ENCODE results near the gene PRICKLE2.

The PRICKLE2 gene

DNA sequence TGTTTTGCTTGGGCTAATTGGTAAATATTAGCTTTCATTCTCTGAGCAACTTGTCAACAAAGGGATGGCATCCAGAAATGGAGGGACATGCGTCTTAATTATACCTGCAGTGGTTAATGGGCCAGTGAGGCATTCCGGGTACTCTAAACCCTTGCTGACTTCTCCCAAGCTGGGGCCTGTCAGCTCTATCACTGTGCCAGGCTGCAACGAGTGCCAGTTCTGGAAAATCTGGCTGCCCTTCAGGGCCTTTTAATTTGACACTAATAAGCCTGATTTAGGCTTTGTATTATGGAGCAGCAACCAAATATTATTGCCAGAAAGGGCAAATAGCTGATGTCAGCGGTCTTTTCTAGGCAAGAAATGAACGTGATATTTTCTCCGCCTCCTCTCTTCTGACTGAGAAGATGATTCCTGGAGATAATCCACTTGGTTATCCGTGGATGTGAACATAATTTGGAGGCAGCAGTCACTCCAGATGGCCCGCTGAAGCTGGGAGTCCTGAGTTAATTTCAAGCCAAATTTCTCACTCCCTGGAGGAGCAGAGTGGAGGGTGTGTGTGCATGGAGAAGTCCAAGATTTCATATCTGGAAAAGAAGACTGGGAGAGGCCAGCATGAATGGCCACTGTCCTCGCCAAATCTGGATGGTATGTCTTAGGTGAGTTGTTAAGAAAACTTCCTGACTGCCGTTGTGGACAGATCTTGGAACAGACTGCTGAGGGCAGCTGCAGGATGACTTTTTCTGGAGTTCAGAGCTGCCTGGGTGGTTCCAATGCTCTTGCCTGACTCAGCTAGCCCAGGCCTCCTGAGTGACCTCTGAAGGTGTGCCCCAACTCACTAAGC lies 157.5 kb downstream of the PRICKLE2 start:
- DNase-seq, result no peak

DNA sequence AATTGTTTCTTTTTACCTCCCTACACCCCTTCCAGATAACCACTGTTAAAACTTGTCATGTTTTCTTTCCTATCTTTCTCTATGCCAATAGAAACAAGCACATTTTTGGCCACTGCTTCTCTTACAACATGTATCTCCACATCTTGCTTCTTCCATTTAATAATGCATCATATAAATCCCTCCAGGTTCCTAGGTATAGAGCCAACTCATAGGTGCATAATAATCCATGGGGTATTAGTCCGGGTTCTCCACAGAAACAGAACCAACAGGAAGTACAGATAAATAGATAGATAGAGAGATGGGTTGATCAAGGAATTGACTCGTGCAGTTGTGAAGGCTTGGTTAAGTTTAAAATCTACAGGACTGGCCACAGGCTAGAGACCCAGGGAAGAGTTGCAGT lies 160.5 kb downstream of the PRICKLE2 start:
- DNase-seq, result no peak

DNA sequence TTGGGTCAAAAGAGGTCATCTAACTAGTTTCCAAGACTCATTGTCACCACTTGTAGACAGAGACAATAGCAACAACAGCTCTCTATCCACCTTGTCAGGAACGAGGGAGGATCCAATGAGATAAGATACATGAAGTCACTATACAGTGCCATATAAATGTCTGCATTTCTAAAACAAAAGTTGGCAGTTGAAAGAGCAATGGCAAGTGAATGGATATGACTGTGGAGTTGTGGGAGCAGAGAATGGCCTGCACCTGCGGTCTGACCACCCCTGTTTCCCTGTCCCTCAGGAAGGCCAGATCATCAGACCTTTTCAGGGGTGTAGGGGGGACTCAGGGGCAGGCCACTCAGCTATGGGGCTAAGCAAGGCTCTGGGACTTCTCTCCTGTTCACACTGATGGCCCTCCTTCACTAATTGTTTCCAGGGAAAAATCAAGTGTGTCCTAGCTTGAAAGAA lies 161.3 kb downstream of the PRICKLE2 start:
- no peak for DNase-seq

DNA sequence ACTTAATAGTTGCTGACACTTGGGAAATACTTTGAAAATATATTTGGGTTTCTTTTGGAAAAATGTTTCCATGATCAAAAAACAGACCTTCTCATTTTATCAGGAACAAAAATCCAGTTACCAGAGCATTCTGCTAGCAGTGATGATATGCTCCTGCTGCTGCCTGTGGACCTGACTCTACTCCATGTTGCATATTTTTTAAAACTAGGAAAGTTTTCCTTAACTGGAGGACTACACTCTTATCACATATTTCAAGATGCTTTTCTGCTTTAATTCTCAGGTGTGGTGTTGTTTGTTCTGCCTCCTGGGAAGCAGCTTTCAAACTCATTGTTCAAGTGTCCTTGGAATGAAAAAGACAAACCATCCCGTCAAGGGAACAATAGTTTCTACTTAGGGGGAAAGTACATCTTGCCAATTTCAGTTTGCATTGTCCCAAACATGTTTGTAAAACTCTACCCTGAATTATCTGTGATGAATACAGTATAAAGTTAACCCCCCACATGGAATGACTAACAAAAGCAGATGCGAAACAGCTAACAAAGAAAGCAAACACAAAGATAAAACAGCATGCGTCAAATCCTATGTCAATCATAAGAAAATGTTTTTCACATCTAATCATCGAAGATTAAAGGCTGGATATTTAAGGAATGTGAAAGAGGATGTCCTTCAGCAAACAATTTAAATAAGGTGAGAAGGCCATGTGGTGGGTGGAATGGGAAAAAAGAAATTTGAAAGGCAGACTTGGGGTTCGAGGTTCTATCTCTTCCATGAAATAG lies 161.9 kb downstream of the PRICKLE2 start:
- no peak for DNase-seq

DNA sequence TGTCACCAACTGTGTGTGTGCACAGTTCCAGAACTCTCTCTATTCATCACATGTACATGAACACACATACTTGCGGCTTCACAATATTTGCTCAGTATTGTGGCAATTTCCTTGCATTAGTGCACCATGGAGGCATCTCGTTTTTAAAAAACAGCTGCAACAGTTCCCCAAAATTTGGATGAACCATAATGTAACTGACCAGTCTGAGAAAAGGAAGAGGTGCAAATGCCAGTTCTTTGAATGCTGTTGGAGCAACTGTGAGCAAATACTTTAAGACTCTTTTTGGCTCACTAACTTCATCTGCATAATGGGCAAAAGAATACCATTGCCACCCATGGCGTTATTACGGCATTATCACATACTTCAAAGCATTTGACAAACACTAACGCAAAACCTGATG lies 163.6 kb downstream of the PRICKLE2 start:
- no peak for DNase-seq

DNA sequence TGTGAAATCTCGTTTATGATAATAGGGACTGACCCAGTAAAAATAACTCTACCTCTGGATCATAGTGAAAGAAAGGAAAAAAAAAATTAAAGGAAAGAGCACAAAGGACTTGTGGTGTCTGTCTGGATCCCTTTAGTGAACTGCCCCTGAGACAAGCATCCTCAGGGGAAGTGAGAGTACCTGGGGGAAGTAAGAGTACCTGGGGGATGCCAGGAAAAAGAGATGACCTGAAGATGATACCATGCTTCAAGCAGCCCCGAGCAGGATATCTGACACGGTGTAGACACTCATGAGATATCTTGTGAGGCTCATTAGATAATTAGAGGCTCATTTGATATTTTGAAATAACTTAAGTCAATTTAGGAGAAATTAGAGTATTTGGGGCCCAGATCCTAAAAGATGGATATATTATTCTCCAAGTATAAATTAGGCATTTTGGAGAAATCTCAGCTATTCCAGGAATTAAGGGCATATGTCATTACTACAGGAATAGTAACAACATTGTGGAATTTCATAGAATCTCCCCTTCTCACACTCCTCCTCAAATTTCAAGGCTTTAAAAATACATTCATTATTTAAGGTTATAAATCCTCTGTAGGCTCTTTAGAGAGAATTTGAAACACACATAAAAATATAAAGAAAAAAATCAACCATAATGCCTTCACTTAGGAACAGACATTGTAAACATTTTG lies 165.6 kb downstream of the PRICKLE2 start:
- no peak for DNase-seq

DNA sequence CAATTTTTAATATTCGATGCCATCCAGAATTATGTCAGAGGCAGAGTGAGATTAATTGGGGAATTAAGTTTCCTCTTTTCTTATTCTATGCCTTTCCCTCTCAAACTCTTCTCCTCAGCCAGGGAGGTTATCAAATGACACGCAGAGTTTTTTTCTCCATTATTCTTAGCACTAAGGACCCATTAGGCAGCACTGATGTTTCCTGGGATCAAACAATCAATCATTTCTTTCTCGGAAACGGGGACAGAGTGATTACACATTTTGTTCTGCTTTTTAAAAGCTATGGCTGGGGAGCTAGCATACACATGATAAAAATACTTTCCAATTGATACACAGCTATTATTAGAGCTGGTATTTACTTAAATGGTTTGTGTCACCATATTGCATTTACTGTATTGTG lies 166.7 kb downstream of the PRICKLE2 start:
- DNase-seq, result no peak

DNA sequence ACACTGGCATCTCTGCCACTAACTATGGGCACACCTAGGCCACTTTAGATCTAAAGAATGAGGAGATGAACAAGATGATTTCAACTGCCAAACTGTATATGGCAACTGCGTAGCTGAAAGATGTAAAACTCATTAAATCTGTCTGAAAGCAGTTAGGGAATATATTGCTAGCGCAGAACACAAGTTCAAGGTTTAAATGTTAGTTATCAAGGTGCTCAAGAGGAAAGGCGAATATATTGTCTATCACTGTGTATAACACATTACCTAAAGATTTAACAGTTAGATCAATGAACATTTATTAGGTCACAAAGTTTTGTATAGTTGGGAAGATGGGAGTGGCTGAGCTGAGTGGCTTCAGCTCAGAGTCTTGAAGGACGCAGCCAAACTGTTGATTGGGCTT lies 168.0 kb downstream of the PRICKLE2 start:
- DNase-seq, result no peak

DNA sequence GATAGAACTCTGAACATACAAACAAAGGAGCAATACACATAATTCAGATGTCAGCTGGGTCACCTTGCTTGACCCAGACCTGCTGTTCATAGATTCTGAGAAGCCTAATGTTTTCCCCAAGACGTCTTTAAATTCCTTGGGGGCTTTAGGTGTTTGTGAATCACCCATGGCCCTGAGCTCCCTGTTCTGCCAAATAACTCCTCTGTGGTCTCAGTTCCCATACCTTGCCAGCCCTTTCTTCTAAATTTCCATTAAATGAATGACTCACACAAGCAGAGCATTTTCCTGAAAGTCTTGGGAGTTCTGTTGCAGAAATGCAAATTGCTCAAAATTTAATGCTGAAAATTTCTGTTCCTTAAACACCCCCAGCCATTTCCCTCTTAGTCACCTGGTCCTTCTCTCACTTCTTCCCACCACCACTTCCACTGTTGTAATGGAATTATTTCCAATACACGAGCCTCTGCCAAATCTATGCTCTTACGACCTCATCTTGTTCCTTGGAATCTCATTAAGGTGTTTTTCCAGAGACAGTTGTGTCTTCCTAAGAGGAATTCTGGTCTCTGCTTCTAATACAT lies 168.6 kb downstream of the PRICKLE2 start:
- no peak for DNase-seq

DNA sequence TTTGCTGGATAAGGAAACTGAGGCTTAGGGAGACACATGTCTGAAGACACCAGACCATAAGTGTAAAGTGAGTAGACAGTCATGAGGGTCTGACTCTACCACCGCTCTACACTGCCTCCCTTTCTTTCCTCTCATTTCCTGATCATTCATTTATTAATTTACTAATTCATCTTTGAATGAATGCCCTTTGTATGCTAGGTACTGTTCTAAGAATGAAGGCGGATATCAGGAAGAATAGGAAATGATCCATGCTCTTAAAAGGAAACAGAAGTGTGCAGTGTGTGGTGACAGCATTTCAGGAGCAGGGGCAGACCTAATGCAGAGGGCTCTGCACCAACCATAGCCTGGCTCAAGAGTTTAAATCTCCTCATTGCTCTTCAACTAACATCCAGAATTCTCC lies 170.2 kb downstream of the PRICKLE2 start:
- no peak for DNase-seq

DNA sequence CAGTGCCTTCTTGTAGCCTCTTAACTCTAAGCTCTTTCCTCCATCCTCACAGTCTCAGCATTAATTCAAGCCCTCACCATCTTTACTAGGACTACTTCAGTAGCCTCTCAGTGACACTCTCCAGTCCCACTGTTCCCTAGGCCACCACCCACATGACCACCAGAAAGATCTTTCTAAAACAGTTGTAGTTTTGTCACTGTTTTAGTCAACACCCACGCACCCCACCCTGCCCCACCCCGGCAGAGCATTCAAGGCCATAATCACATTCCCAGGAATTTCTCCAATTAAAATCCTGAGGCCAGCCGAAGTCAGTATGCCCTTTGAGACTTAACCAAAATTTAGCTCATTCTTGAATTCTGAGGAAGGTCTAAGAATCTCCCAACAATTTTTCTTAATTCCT lies 170.8 kb downstream of the PRICKLE2 start:
- no peak for DNase-seq

DNA sequence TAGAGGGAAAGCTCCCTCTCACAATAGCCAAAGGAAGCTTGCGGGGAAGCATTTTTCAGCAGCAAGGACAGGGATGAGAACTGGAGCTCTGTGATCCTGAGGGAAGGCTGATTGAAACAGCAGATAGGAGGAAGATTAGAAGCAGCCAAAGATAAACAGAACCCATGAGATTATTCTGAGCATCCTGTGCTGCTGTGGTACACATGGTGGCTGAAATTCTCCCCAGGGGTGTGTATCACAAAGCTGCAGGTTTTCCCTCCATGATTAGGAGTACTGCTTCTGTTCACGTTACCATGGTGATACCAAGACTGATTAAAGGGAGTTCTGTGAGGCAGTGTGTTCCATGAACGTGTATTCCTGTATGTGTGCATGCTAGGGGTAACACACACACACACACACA lies 171.7 kb downstream of the PRICKLE2 start:
- no peak for DNase-seq

DNA sequence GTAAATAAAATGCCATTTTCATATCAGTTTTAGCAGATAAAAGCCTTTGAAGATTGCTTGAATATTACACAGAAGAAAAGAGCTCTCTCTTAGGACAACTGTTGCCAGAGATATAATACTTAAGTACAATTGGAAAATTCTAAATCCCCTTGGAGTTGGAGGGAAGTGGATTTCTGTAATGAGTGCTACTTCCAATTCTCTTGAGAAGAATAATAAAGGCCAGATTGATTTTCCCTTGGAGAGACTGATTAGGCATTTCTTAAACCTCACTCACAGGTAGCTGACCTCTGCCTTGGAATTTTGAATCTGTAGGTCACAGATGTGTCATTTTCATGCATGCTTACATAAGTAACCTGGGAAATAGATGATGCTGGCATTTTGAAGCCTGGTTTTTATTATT lies 172.1 kb downstream of the PRICKLE2 start:
- no peak for DNase-seq

DNA sequence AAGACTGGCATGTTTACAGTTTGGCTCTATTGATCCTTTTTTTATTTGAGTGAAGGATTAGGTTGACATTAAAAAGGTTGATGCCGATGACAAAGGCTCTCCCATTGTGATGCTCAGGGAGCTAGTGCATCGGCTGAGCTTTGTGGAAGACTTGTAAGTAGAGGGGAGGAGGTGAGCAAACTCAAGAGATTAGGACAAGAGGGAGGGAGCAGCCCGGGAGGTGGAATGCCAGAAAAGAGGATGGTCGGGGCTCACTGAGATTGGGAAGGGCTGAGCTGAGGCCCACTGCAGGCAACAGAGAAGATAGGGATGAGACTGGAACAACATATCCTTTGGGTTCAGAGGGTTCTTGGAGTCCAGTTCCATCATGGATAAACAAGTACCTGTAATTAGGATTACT lies 175.4 kb downstream of the PRICKLE2 start:
- no peak for DNase-seq

DNA sequence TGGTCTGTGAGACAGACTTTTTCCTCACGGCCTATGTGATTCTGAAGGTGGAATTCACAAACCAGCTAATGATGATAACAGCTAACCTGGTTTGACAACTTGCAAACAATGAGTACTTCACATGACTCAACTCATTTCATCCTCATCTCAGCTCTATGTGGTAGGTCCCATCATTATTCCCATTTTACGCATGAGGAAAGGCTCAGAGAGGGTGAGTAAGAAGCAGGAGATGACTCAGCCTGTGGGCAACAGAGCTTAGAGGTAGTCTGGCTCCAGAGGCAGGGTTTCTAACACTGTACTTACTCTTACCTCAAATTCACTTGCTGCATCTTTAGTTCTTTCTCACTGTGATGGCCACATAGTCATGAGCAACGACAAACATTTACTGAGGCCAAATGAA lies 176.1 kb downstream of the PRICKLE2 start:
- DNase-seq, result no peak

DNA sequence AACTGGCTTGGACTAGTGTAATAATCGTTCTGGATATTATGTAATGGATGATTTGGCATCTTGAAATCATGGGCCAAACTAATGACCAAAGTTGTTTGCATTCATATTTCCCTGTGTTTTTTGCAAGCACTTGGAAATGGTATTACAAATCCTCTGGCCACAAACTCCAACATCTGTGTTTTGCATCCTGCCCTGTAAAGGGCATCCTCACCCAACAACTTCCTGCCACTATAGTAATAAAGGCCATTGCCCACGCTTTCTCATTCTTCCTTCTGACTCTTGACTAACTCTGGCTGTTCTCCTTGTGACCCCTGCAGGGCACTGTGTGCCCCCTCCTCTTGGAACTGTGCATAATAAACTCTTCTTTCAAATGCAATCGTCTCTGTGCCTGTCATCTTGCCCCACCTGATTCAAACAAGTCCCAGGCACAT lies 176.6 kb downstream of the PRICKLE2 start:
- no peak for DNase-seq

DNA sequence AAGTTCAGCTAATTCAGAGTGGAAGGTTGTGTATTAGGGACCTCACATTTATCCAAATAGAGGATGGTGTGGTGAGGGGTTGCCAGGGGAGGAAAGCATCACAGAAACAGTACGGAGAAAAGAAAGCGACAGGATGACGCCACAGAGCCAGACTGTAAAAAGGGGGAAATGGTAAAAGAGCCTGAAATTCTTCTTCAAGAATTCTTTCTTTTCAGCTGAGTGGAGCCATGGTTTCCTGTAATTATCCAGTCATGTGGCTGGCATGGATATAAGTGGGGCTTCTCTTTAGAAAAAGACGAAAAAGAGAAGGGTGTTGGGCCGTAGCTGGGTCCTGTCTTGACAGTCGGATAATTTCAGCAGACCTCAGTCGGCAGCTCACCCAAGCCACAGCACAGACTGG lies 177.5 kb downstream of the PRICKLE2 start:
- DNase-seq, result no peak

DNA sequence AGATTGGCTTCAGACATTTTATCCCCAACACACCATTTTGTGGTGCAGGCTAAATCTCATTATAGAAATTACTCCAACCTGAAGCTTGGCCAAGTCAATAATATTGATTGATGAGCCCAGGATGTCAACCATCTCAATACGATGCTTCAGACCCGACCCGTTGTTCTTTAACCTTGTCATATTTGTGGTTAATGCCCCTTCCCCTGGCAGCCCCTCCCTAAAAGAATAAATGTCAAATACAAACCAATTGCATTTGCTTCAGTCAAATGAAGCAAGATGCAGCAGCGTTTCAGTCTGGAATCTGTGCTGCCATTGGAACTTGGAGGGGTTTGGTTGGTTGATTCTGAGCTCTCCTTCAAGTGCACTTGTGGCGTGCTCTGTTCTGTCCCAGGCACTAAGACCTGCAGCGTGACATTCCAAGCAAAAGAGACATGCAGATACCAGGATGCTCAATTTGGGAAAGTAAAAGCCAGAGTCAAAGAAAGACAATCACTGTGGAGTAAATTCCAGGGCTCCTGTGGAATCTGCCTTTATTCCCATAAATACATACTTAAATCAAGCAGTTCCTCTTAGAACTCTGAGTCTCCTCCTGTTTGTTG lies 178.2 kb downstream of the PRICKLE2 start:
- no peak for DNase-seq

DNA sequence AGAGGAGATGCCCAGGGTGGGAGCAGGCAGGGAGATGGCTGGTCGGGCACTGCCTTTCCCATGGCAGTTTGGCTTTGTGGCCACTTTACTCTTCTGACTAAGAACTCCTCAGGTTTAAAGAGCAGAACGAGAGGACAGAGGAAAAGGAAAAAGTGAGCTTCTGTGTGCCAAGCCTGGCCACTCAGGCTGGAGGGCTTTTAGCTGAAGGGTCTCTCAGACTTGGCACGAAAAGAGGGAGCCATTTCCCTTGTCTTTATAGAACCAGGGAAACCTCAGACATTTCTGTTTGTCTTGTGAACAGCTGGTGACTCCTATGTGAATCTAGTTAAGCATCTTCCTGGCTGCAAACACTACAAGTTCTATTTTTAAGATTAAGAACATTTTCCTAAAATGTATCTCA lies 178.7 kb downstream of the PRICKLE2 start:
- DNase-seq, result peak; percentile 63

DNA sequence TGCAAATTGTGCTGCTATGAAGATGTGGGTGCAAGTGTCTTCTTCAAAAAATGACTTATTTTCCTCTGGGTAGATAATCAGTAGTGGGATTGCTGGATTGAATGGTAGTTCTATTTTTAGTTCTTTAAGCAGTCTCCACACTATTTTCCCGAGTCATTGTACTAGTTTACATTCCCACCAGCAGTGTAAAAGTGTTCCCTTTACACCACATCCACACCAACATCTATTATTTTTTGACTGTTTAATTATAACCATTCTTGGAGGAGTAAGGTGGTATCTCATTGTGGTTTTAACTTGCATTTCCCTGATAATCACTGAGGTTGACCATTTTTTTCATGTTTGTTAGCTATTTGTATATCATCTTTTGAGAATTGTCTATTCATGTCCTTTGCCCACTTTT lies 182.3 kb downstream of the PRICKLE2 start:
- DNase-seq, result no peak
